Natural killer cell treated with Interleukin-12 subunit alpha and Interleukin-12 subunit beta and Interleukin-15 and Interleukin-18, amount 100 ng/mL, for 72 hours (primary cell): Measurements from ENCODE around the gene USP15. TPM values are rescaled to one million over a fixed set of nuclear protein-coding genes. Genes with fewer than 3 reads are reported as not detected.
A peak's percentile ranks its signal among the peaks of the same experiment; 100 is the strongest.
"Not testable (repeated sequence)": the region's sequence is repeated elsewhere in the genome, so short reads cannot be mapped to it uniquely, and the experiment has no call there.

Experiments
- ATAC-seq, 2 donors: fragments of 150-1000 bp; cut with Tn5 transposase in 1 of 2; sonication (Bioruptor Pico), chemical (Tn5 transposase) in 1 of 2; 2 replicates each; pipeline ENCODE4 v1.10.0; 2021
- DNase-seq: peaks from one replicate; pipeline ENCODE4 v3.0.0; 2022; ENCODE audit warnings: low spot score
- H3K27ac Mint-ChIP-seq, 2 donors: 1 replicate in 1 of 2; 2 replicates in 1 of 2; pipeline ENCODE4 v1.8.0; 2022; ENCODE audit warnings: mixed read lengths in 2 of 2, mild to moderate bottlenecking in 1 of 2, moderate library complexity in 1 of 2
- H3K27me3 Mint-ChIP-seq, 2 donors: 1 replicate in 1 of 2; 2 replicates in 1 of 2; pipeline ENCODE4 v1.8.0; 2022; ENCODE audit warnings: mixed read lengths in 2 of 2
- H3K36me3 Mint-ChIP-seq: one replicate; pipeline ENCODE4 v1.8.0; 2022; ENCODE audit warnings: mixed read lengths
- H3K4me1 Mint-ChIP-seq, 2 donors: 1 replicate in 1 of 2; 2 replicates in 1 of 2; pipeline ENCODE4 v1.8.0; 2022; ENCODE audit warnings: low read depth in 2 of 2, mixed read lengths in 2 of 2, mild to moderate bottlenecking in 1 of 2
- H3K4me3 Mint-ChIP-seq: one replicate; pipeline ENCODE4 v1.8.0; 2022; ENCODE audit warnings: mixed read lengths
- H3K9me3 Mint-ChIP-seq: 2 replicates; pipeline ENCODE4 v1.8.0; 2022; ENCODE audit warnings: mixed read lengths
- total RNA-seq, 2 donors: library from RNA; stranded (reverse); gene quantifications; one replicate each; pipeline ENCODE4 v1.2.3, GENCODE V29; 2022

Gene USP15
- total RNA-seq, 2 donors from 2014 or later: 154 to 159 TPM

GRCh38 chr12:62332598-62332997 is 72.4 kb downstream of the USP15 start:
- Mint-ChIP-seq H3K4me1 (peaks cover 25 to 42% of the 10 kb centered on the region in 2 donors), H3K27me3 (no peaks in the 10 kb centered on the region), H3K9me3 (no peaks in the 10 kb centered on the region), H3K4me3 (no peak overlapping the region), H3K36me3 (peaks cover 6% of the 10 kb centered on the region), H3K27ac (peak overlapping the region in 1 of 2 donors; percentile 52)
- ATAC-seq (no peak), DNase-seq (no peak)

- Mint-ChIP-seq H3K9me3 (peaks cover 5% of the 10 kb centered on the region), H3K27ac (no peak overlapping the region), H3K27me3 (no peaks in the 10 kb centered on the region), H3K4me3 (no peak overlapping the region), H3K4me1 (peaks cover 41 to 49% of the 10 kb centered on the region in 2 donors), H3K36me3 (peaks cover 11% of the 10 kb centered on the region)
- ATAC-seq (no peak), DNase-seq (no peak)
Observed at GRCh38 chr12:62335057-62335456, 74.9 kb downstream of the USP15 start.

- Mint-ChIP-seq H3K4me1 (peaks cover 48 to 56% of the 10 kb centered on the region in 2 donors), H3K27me3 (no peaks in the 10 kb centered on the region), H3K27ac (peak overlapping the region; percentile 5 to 7), H3K4me3 (no peak overlapping the region), H3K9me3 (peaks cover 8% of the 10 kb centered on the region), H3K36me3 (peaks cover 19% of the 10 kb centered on the region)
- DNase-seq (no peak), ATAC-seq (no peak)
Observed at GRCh38 chr12:62335796-62336195, 75.6 kb downstream of the USP15 start.

DNA sequence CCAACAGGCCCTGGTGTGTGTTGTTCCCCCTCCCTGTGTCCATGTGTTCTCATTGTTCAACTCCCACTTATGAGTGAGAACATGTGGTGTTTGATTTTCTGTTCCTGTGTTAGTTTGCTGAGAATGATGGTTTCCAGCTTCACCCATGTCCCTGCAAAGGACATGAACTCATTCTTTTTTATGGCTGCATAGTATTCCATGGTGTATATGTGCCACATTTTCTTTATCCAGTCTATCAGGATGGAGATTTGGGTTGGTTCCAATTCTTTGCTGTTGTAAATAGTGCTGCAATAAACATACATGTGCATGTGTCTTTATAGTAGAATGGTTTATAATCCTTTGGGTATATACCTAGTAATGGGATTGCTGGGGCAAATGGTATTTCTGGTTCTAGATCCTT is 77.4 kb downstream of the USP15 start:
- peaks cover 59 to 71% of the 10 kb centered on the region in 2 donors for H3K4me1 Mint-ChIP-seq
- not testable (repeated sequence) for H3K27ac Mint-ChIP-seq, H3K27me3 Mint-ChIP-seq, H3K9me3 Mint-ChIP-seq, ATAC-seq, DNase-seq, H3K4me3 Mint-ChIP-seq
- peaks cover 31% of the 10 kb centered on the region for H3K36me3 Mint-ChIP-seq

DNA sequence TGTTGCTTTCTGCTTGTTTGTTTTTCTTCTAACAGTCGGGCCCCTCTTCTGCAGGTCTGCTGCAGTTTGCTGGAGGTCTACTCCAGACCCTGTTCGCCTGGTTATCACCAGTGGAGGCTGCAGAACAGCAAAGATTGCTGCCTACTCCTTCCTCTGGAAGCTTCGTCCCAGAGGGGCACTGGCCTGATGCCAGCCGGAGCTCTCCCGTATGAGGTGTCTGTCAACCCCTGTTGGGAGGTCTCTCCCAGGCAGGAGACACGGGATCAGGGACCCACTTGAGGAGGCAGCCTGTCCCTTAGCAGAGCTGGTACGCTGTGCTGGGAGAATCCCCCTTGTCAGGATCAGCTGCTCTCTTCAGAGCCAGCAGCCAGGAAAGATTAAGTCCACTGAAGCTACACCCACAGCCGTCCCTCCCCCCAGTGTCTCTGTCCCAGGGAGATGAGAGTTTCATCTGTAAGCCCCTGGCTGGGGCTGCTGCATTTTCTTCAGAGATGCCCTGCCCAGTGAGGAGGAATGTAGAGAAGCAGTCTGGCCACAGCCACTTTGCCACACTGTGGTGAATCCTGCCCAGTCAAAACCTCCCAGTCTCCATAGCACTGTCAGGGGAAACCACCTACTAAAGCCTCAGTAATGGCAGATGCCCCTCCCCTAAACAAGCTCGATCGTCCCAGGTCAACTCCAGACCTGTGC is 82.6 kb downstream of the USP15 start:
- Mint-ChIP-seq H3K9me3 (peaks cover 17% of the 10 kb centered on the region), H3K4me1 (peaks cover 59 to 66% of the 10 kb centered on the region in 2 donors), H3K36me3 (peaks cover 39% of the 10 kb centered on the region)
- DNase-seq, H3K27ac Mint-ChIP-seq, ATAC-seq, H3K4me3 Mint-ChIP-seq, H3K27me3 Mint-ChIP-seq: not testable (repeated sequence)

DNA sequence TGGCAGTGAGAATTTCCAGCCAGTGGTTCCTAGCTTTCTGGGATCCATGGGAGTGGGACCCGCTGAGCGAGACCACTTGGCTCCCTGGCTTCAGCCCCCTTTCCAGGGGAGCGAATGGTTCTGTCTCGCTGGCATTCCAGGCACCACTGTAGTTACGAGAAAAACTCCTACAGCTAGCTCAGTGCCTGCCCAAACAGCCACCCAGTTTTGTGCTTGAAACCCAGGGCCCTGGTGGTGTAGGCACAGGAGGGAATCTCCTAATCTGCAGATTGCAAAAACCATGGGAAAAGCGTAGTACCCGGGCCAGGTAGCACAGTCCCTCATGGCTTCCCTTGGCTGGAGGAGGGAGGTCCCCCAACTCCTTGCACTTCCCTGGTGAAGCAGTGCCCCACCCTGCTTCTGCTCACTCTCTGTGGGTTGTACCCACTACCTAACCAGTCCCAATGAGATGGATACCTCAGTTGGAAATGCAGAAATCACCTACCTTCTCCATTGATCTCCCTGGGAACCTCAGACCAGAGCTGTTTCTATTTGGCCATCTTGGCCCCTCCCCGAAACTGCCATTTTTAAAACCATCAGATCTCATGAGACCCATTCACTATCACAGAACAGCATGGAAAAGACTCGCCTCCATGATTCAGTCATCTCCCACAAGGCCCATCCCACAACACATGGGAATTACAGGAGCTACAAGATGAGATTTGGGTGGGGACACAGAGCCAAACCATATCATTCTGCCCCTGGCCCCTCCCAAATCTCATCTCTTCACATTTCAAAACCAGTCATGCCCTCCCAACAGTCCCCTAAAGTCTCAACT is 83.3 kb downstream of the USP15 start:
- H3K9me3 Mint-ChIP-seq: peaks cover 12% of the 10 kb centered on the region
- not testable (repeated sequence) for H3K27me3 Mint-ChIP-seq, ATAC-seq, H3K27ac Mint-ChIP-seq, H3K4me3 Mint-ChIP-seq, DNase-seq
- peaks cover 31% of the 10 kb centered on the region for H3K36me3 Mint-ChIP-seq
- peaks cover 51 to 59% of the 10 kb centered on the region in 2 donors for H3K4me1 Mint-ChIP-seq

DNA sequence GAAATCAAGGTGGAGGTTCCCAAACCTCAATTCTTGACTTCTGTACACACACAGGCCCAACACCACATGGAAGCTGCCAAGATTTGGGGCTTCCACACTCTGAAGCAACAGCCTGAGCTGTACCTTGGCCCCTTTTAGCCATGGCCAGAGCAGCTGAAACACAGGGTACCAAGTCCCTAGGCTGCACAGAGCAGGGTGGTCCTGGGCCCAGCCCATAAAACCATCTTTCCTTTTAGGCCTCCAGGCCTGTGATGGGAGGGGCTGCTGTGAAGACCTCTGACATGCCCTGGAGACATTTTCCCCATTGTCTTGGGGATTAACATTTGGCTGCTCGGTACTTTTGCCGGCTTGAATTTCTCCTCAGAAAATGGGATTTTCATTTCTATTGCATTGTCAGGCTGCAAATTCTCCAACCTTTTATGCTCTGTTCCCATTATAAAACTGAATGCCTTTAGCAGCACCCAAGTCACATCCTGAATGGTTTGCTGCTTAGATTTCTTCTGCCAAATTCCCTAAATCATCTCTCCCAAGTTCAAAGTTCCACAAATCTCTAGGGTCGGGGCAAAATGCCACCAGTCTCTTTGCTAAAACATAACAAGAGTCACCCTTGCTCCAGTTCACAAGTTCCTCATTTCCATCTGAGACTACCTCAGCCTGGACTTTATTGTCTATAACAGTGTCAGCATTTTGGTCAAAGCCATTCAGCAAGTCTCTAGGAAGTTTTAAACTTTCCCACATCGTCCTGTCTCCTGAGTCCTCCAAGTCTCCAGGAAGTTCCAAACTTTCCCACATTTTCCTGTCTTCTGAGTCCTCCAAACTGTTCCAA is 84.7 kb downstream of the USP15 start:
- not testable (repeated sequence) for H3K27ac Mint-ChIP-seq, H3K27me3 Mint-ChIP-seq, DNase-seq, H3K4me3 Mint-ChIP-seq, ATAC-seq
- Mint-ChIP-seq H3K9me3 (peaks cover 12% of the 10 kb centered on the region), H3K4me1 (peaks cover 41 to 48% of the 10 kb centered on the region in 2 donors), H3K36me3 (peaks cover 30% of the 10 kb centered on the region)

GRCh38 chr12:62345667-62346066 is 85.5 kb downstream of the USP15 start:
- Mint-ChIP-seq H3K4me1 (peaks cover 36 to 41% of the 10 kb centered on the region in 2 donors), H3K27ac (no peak overlapping the region), H3K4me3 (no peak overlapping the region), H3K9me3 (peaks cover 9% of the 10 kb centered on the region), H3K27me3 (no peaks in the 10 kb centered on the region), H3K36me3 (peaks cover 23% of the 10 kb centered on the region)
- ATAC-seq: no peak
- DNase-seq: no peak

- H3K4me3 Mint-ChIP-seq: no peak overlapping the region
- peaks cover 15% of the 10 kb centered on the region for H3K36me3 Mint-ChIP-seq
- ATAC-seq (no peak), DNase-seq (no peak)
- peak overlapping the region in 1 of 2 donors; percentile 52 for H3K27ac Mint-ChIP-seq
- peaks cover 28 to 31% of the 10 kb centered on the region in 2 donors for H3K4me1 Mint-ChIP-seq
- no peaks in the 10 kb centered on the region for H3K27me3 Mint-ChIP-seq
- H3K9me3 Mint-ChIP-seq: peaks cover 9% of the 10 kb centered on the region
Observed at GRCh38 chr12:62346817-62347216, 86.6 kb downstream of the USP15 start.

DNA sequence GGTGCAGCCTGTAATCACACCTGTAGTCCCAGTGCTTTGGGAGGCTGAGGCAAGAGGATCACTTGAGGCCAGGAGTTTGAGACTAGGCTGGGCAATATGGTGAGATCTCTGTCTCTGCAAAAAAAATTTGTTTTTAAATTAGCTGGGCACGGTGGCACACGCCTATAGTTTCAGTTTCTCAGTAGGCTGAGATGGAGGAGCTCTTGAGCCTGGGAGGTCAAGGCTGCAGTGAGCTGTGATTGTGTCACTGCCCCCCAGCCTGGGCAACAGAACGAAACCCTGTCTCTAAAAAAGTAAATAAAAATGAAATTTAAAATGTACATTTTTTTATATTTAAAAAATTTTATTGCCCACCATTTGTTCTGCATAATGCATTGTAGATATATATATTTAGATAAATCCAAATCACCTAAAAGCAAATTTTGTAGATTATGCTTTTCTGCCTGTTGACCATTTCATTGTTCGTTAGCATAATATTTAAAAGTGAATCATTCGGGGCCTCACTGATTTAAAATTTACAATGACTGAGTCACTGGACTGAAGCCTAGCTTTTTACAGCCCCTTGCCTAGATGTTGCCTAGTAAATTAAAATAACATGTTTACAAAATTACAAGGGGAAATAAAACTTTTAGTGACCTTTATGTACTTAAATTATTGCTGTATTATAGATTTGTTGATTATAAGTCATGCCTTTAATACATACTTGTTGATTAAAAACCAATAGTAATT is 87.9 kb downstream of the USP15 start:
- Mint-ChIP-seq H3K4me3 (no peak overlapping the region), H3K36me3 (peaks cover 9% of the 10 kb centered on the region), H3K4me1 (peaks cover 19 to 23% of the 10 kb centered on the region in 2 donors), H3K27ac (no peak overlapping the region), H3K9me3 (peaks cover 9% of the 10 kb centered on the region), H3K27me3 (no peaks in the 10 kb centered on the region)
- DNase-seq (no peak), ATAC-seq (no peak)

- H3K27ac Mint-ChIP-seq: peak overlapping the region in 1 of 2 donors; percentile 50
Observed at GRCh38 chr12:62350554-62350953, 90.3 kb downstream of the USP15 start.

GRCh38 chr12:62351326-62351725 is 91.1 kb downstream of the USP15 start:
- ATAC-seq (peak; percentile 15 to 51), DNase-seq (no peak)
- Mint-ChIP-seq H3K36me3 (no peaks in the 10 kb centered on the region), H3K4me3 (no peak overlapping the region), H3K27ac (no peak overlapping the region), H3K4me1 (peaks cover 10 to 15% of the 10 kb centered on the region in 2 donors), H3K27me3 (no peaks in the 10 kb centered on the region), H3K9me3 (peaks cover 4% of the 10 kb centered on the region)

More at GRCh38 chr12:62350554-62350953, 90.3 kb downstream of the USP15 start:
- no peaks in the 10 kb centered on the region for H3K27me3 Mint-ChIP-seq
- no peak for DNase-seq
- ATAC-seq: no peak
- H3K4me1 Mint-ChIP-seq: peaks cover 14 to 19% of the 10 kb centered on the region in 2 donors
- no peak overlapping the region for H3K4me3 Mint-ChIP-seq
- peaks cover 4% of the 10 kb centered on the region for H3K9me3 Mint-ChIP-seq
- peaks cover 2% of the 10 kb centered on the region for H3K36me3 Mint-ChIP-seq

DNA sequence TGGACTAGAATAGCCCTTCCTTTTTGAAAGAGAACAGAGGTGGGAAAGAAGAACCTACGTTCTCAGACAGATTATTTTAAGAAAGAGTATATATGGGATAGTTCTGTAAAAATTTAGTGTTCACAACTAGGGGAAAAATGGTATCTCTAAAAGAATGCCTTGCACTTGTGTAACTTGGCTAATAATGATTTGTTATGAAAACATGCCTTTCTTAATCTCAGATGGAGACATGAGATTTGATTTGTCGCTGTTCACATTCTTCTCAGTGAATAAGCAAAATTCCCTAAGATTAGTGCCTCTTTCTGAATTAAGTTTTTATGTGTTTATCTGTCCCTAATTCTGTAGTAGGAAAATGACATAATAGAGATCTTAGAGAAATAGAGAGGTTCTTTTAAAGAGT is 100.8 kb downstream of the USP15 start:
- peaks cover 17 to 23% of the 10 kb centered on the region in 2 donors for H3K4me1 Mint-ChIP-seq
- no peak overlapping the region for H3K27ac Mint-ChIP-seq
- peaks cover 23% of the 10 kb centered on the region for H3K36me3 Mint-ChIP-seq
- ATAC-seq (no peak), DNase-seq (no peak)
- no peaks in the 10 kb centered on the region for H3K9me3 Mint-ChIP-seq
- no peaks in the 10 kb centered on the region for H3K27me3 Mint-ChIP-seq
- no peak overlapping the region for H3K4me3 Mint-ChIP-seq
